PC-3 (cell line): ENCODE results near the gene SNTG2. TPM values are rescaled to one million over a fixed set of nuclear protein-coding genes. Genes with fewer than 3 reads are reported as not detected.

Experiments
- ATAC-seq: fragments of 200-7000 bp; cut with Tn5 transposase; 2 replicates; pipeline ENCODE4 v1.9.1; 2020; ENCODE audit warnings: mild to moderate bottlenecking, moderate library complexity
- BruUV-seq: library from RNA; stranded (reverse); fragments of 400-500 nt; replicated peaks from 2 replicates; lab custom pipeline; 2021; lab: Mats Ljungman, UMichigan
- CTCF ChIA-PET: fragments of 300-600 bp; sonication (Branson Sonifier 250); formaldehyde crosslinking; loops from one replicate; lab custom pipeline; 2022; ENCODE audit warnings: antibody characterized with exemption; lab: Charles Lee
- POLR2A ChIA-PET: fragments of 300-600 bp; sonication (Branson Sonifier 250); formaldehyde crosslinking; loops from one replicate; lab custom pipeline; 2022; ENCODE audit warnings: antibody characterized with exemption; ENCODE audit not compliant: unreplicated experiment; lab: Charles Lee
- DNase-seq: peaks from one replicate; pipeline ENCODE4 v3.0.0-alpha.2; 2015
- H2AFZ ChIP-seq: fragments of 300-600 bp; sonication (generic); 2 replicates; pipeline ENCODE4 v1.6.0; 2016; ENCODE audit warnings: antibody characterized with exemption, low read length
- H3F3A ChIP-seq: fragments of 300-600 bp; sonication (generic); one replicate; pipeline ENCODE4 v1.6.0; 2017; ENCODE audit warnings: antibody characterized with exemption, low read length, control low read depth, mild to moderate bottlenecking; ENCODE audit not compliant: unreplicated experiment
- H3K27ac ChIP-seq: fragments of 300-600 bp; sonication (generic); 2 replicates; pipeline ENCODE4 v1.5.1; 2016; ENCODE audit warnings: mild to moderate bottlenecking, low read length
- H3K27me3 ChIP-seq: fragments of 300-600 bp; sonication (generic); 2 replicates; pipeline ENCODE4 v1.6.1; 2016; ENCODE audit warnings: low read length, mixed read lengths
- H3K36me3 ChIP-seq: fragments of 300-600 bp; sonication (generic); 2 replicates; pipeline ENCODE4 v1.6.1; 2016; ENCODE audit warnings: low read depth, mixed run types, low read length, mixed read lengths
- H3K4me1 ChIP-seq: fragments of 300-600 bp; sonication (generic); 2 replicates; pipeline ENCODE4 v1.5.1; 2016; ENCODE audit warnings: low read length; ENCODE audit not compliant: insufficient read depth
- H3K4me2 ChIP-seq: fragments of 300-600 bp; sonication (generic); 2 replicates; pipeline ENCODE4 v1.6.0; 2016; ENCODE audit warnings: low read length
- H3K4me3 ChIP-seq: fragments of 300-600 bp; sonication (generic); 2 replicates; pipeline ENCODE4 v1.5.1; 2016; ENCODE audit warnings: mild to moderate bottlenecking, low read length, mixed read lengths
- H3K79me2 ChIP-seq: fragments of 300-600 bp; sonication (generic); 2 replicates; pipeline ENCODE4 v1.6.1; 2017; ENCODE audit warnings: low read length, mixed read lengths
- H3K9ac ChIP-seq: fragments of 300-600 bp; sonication (generic); 2 replicates; pipeline ENCODE4 v1.6.0; 2016; ENCODE audit warnings: mild to moderate bottlenecking, low read length
- H3K9me2 ChIP-seq: fragments of 300-600 bp; sonication (generic); replicated peaks from 2 replicates; pipeline ENCODE4 v1.6.1; 2016; ENCODE audit warnings: mixed run types, low read length, mixed read lengths
- H3K9me3 ChIP-seq: fragments of 300-600 bp; sonication (generic); 2 replicates; pipeline ENCODE4 v1.6.1; 2016; ENCODE audit warnings: low read length, mixed read lengths
- H4K20me1 ChIP-seq: fragments of 300-600 bp; sonication (generic); 2 replicates; pipeline ENCODE4 v1.6.1; 2016; ENCODE audit warnings: low read length, mixed read lengths
- EZH2 ChIP-seq: fragments of 300-600 bp; sonication (generic); IDR thresholded peaks from one replicate; pipeline ENCODE4 v1.6.1; 2017; ENCODE audit warnings: antibody characterized with exemption, mild to moderate bottlenecking, low read length; ENCODE audit not compliant: unreplicated experiment
- EZH2phosphoT487 ChIP-seq: fragments of 300-600 bp; sonication (generic); IDR thresholded peaks from 2 replicates; pipeline ENCODE4 v1.6.1; 2018; ENCODE audit warnings: mild to moderate bottlenecking, antibody characterized with exemption, low read length, borderline replicate concordance
- intact Hi-C: fragments of 100-400 bp; cut with micrococcal nuclease; formaldehyde crosslinking; loops from 2 replicates; pipeline ENCODE4 v1.9.0; 2023
- total RNA-seq: library from RNA; depleted of rRNA; stranded (reverse); fragments of >200 nt; gene quantifications from 2 replicates; pipeline ENCODE4 v1.2.3, GENCODE V29; 2014
- TF ChIP-seq, protein P1 (sequence below): fragments of 300-600 bp; sonication (generic); conservative IDR thresholded peaks from 2 replicates; pipeline ENCODE4 v1.5.1; 2017; ENCODE audit warnings: antibody characterized with exemption, low read depth, mild to moderate bottlenecking, low read length

SNTG2 gene
- total RNA-seq, 1 experiment from 2014 or later, result not detected

DNA sequence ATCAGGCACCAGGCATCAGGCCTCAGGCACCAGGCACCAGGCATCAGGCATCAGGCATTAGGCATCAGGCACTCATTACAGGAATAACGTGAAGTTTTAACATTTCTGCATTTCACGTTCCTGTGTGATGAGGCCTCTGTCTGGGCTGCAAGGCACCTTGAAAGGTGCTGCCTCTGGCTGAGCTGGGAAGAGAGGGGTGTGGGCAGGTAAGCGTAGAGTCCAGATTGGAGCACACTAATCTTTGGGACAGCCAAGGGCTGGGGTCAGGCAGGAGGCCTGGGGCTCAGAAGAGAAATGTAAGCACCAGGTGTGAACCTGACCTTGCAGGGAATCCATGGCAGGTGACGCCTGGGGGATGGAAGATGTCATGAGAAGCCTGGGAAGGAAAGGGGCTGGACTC, 25.3 kb upstream of the SNTG2 start:
- H3K36me3 ChIP-seq, result no peaks in the 10 kb centered on the region
- H2AFZ ChIP-seq, result no peak overlapping the region
- ChIA-PET POLR2A (no interaction called here), CTCF (no interaction called here)
- H3K9ac ChIP-seq, result no peak overlapping the region
- TF ChIP-seq EZH2phosphoT487 (no peak), EZH2 (no peak)
- TF ChIP-seq, protein P1, sequence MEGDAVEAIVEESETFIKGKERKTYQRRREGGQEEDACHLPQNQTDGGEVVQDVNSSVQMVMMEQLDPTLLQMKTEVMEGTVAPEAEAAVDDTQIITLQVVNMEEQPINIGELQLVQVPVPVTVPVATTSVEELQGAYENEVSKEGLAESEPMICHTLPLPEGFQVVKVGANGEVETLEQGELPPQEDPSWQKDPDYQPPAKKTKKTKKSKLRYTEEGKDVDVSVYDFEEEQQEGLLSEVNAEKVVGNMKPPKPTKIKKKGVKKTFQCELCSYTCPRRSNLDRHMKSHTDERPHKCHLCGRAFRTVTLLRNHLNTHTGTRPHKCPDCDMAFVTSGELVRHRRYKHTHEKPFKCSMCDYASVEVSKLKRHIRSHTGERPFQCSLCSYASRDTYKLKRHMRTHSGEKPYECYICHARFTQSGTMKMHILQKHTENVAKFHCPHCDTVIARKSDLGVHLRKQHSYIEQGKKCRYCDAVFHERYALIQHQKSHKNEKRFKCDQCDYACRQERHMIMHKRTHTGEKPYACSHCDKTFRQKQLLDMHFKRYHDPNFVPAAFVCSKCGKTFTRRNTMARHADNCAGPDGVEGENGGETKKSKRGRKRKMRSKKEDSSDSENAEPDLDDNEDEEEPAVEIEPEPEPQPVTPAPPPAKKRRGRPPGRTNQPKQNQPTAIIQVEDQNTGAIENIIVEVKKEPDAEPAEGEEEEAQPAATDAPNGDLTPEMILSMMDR, result no peak
- ATAC-seq (no peak), DNase-seq (no peak)
- no peak overlapping the region for H3K27ac ChIP-seq
- H3F3A ChIP-seq, result no peaks in the 10 kb centered on the region
- H3K9me3 ChIP-seq, result no peaks in the 10 kb centered on the region
- H3K9me2 ChIP-seq, result no peaks in the 10 kb centered on the region
- intact Hi-C loops, result no loop called here
- H3K4me1 ChIP-seq, result no peaks in the 10 kb centered on the region
- no TSS peak for BruUV-seq
- H3K4me2 ChIP-seq, result no peak overlapping the region
- no peaks in the 10 kb centered on the region for H3K79me2 ChIP-seq
- no peak overlapping the region for H3K4me3 ChIP-seq
- no peaks in the 10 kb centered on the region for H4K20me1 ChIP-seq
- H3K27me3 ChIP-seq, result peaks cover 87% of the 10 kb centered on the region

DNA sequence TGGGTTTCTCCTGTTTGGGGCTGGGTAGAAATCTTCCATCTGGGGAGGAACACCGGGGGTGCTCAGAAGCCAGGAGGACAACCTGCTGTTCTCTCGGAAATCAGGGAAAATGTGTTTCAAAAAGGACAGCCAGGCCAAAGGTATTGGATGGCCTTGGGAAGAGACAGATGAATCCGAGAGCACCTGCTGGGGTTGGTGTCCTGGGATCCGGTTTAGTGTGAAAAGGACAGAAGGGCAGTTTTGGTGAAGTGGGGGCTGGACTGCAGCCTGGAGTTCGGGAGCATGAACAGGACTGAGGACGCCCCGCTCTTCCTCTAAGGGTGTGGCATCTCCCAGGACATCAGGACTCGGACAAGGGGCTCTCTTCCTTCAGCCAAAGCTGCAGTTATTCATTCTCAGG, 24.9 kb upstream of the SNTG2 start:
- peaks cover 87% of the 10 kb centered on the region for H3K27me3 ChIP-seq
- H2AFZ ChIP-seq, result no peak overlapping the region
- H3K9me3 ChIP-seq, result no peaks in the 10 kb centered on the region
- POLR2A ChIA-PET, result no interaction called here
- no peak overlapping the region for H3K27ac ChIP-seq
- TF ChIP-seq, protein P1, result no peak
- TF ChIP-seq EZH2 (no peak), EZH2phosphoT487 (no peak)
- intact Hi-C loops, result no loop called here
- H4K20me1 ChIP-seq, result no peaks in the 10 kb centered on the region
- no peak overlapping the region for H3K9ac ChIP-seq
- no peaks in the 10 kb centered on the region for H3K4me1 ChIP-seq
- H3K4me3 ChIP-seq, result no peak overlapping the region
- CTCF ChIA-PET, result no interaction called here
- DNase-seq, result no peak
- no peaks in the 10 kb centered on the region for H3K36me3 ChIP-seq
- BruUV-seq, result no TSS peak
- H3K79me2 ChIP-seq, result no peaks in the 10 kb centered on the region
- no peaks in the 10 kb centered on the region for H3F3A ChIP-seq
- ATAC-seq, result no peak
- no peaks in the 10 kb centered on the region for H3K9me2 ChIP-seq
- H3K4me2 ChIP-seq, result no peak overlapping the region

DNA sequence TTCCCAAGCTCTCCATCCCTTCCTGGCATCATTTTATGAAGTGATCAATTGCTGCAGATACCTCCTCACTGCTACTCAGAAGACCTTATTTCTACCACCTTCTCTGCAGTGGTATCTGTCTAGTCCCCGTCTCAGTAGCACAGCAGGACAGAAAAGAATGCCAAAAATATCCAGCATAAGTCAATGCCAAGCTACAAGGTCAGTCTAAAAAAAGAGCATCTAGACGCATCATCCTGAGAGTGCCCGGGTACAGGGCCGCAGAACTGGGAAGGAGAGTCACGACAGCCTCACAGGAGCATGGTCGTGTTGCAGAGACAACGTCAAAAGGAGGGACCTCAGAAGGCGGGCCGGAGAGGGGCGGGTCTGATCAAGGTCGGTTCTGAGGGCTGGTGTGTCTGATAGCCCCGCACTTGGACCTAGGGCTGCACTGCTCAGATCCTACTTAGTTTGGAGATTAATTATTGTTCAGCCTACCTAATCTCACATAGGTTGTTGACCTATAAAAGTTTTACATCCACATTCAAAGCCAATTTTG, 24.3 kb upstream of the SNTG2 start:
- H2AFZ ChIP-seq, result no peak overlapping the region
- H4K20me1 ChIP-seq, result no peaks in the 10 kb centered on the region
- no peak overlapping the region for H3K4me3 ChIP-seq
- H3K79me2 ChIP-seq, result no peaks in the 10 kb centered on the region
- H3K27ac ChIP-seq, result no peak overlapping the region
- CTCF ChIA-PET, result no interaction called here
- DNase-seq (no peak), ATAC-seq (no peak)
- no peak overlapping the region for H3K4me2 ChIP-seq
- TF ChIP-seq EZH2 (no peak), EZH2phosphoT487 (no peak)
- TF ChIP-seq, protein P1, result no peak
- no peaks in the 10 kb centered on the region for H3K36me3 ChIP-seq
- no peaks in the 10 kb centered on the region for H3K9me3 ChIP-seq
- no peaks in the 10 kb centered on the region for H3K4me1 ChIP-seq
- H3F3A ChIP-seq, result no peaks in the 10 kb centered on the region
- H3K9me2 ChIP-seq, result no peaks in the 10 kb centered on the region
- no peak overlapping the region for H3K9ac ChIP-seq
- intact Hi-C loops, result no loop called here
- H3K27me3 ChIP-seq, result peaks cover 87% of the 10 kb centered on the region
- POLR2A ChIA-PET, result no interaction called here
- no TSS peak for BruUV-seq
